Measurements from ENCODE around the gene KCNJ6. TPM values are rescaled to one million over a fixed set of nuclear protein-coding genes. Genes with fewer than 3 reads are reported as not detected.

Gene KCNJ6
- total RNA-seq, 1 donor from 2014 or later: 2.6 TPM

- Histone ChIP-seq H3K4me3 (ENCODE audit: insufficient read depth, low read depth, low read length) (no peak overlapping the region), H3K9ac (ENCODE audit: low read length) (no peak overlapping the region), H3K27me3 (ENCODE audit: insufficient read depth, low read length) (peaks cover 3% of the 10 kb centered on the region), H2AFZ (ENCODE audit: low read depth, low read length) (no peak overlapping the region), H3K4me1 (ENCODE audit: insufficient read depth, low read length) (no peaks in the 10 kb centered on the region), H4K20me1 (ENCODE audit: insufficient read depth, low read length) (no peaks in the 10 kb centered on the region), H3K27ac (ENCODE audit: low read depth, low read length) (no peak overlapping the region), H3K36me3 (ENCODE audit: insufficient read depth, low read length) (no peaks in the 10 kb centered on the region), H3K79me2 (ENCODE audit: insufficient read depth, low read length) (no peaks in the 10 kb centered on the region), H3K9me3 (ENCODE audit: insufficient read depth, low read depth, low read length) (no peaks in the 10 kb centered on the region), H3K4me2 (ENCODE audit: low read length) (no peak overlapping the region)
- FAIRE-seq (no peak), DNase-seq (ENCODE audit: low read depth) (no peak)
- Mint-ChIP-seq H3K36me3 (ENCODE audit: low read depth, unreplicated experiment) (no peaks in the 10 kb centered on the region), H3K27me3 (ENCODE audit: low read depth, unreplicated experiment) (peaks cover 4% of the 10 kb centered on the region), H3K9me3 (ENCODE audit: unreplicated experiment) (peaks cover 5% of the 10 kb centered on the region), H3K27ac (ENCODE audit: unreplicated experiment) (no peak overlapping the region), H3K4me1 (ENCODE audit: low read depth, unreplicated experiment) (no peaks in the 10 kb centered on the region), H3K4me3 (ENCODE audit: unreplicated experiment) (no peak overlapping the region)
- TF ChIP-seq CTCF (IDR thresholded peaks at IDR 0.05; ENCODE audit: insufficient read depth, low read depth, low read length) (no peak), EZH2 (IDR thresholded peaks at IDR 0.05; ENCODE audit: insufficient read depth, low read length) (no peak)
Observed at GRCh38 chr21:37615962-37616361, 300.3 kb downstream of the KCNJ6 start.

GRCh38 chr21:37614351-37614875 lies 301.8 kb downstream of the KCNJ6 start:
- H3K9me3 ChIP-seq (ENCODE audit: insufficient read depth, low read depth, low read length): no peaks in the 10 kb centered on the region

More at GRCh38 chr21:37614351-37614875, 301.8 kb downstream of the KCNJ6 start:
- no peak overlapping the region for H2AFZ ChIP-seq (ENCODE audit: low read depth, low read length)
- H3K27me3 Mint-ChIP-seq (ENCODE audit: low read depth, unreplicated experiment): peaks cover 4% of the 10 kb centered on the region
- H3K27ac ChIP-seq (ENCODE audit: low read depth, low read length): no peak overlapping the region
- H3K4me3 Mint-ChIP-seq (ENCODE audit: unreplicated experiment): no peak overlapping the region
- no peak for FAIRE-seq
- DNase-seq (ENCODE audit: low read depth): no peak
- no peaks in the 10 kb centered on the region for H3K4me1 Mint-ChIP-seq (ENCODE audit: low read depth, unreplicated experiment)
- H3K4me1 ChIP-seq (ENCODE audit: insufficient read depth, low read length): no peaks in the 10 kb centered on the region
- H3K9ac ChIP-seq (ENCODE audit: low read length): no peak overlapping the region
- TF ChIP-seq EZH2 (IDR thresholded peaks at IDR 0.05; ENCODE audit: insufficient read depth, low read length): no peak
- no peak for TF ChIP-seq CTCF (IDR thresholded peaks at IDR 0.05; ENCODE audit: insufficient read depth, low read depth, low read length)
- no peak overlapping the region for H3K4me3 ChIP-seq (ENCODE audit: insufficient read depth, low read depth, low read length)
- H3K27me3 ChIP-seq (ENCODE audit: insufficient read depth, low read length): no peaks in the 10 kb centered on the region
- H4K20me1 ChIP-seq (ENCODE audit: insufficient read depth, low read length): no peaks in the 10 kb centered on the region
- H3K36me3 ChIP-seq (ENCODE audit: insufficient read depth, low read length): no peaks in the 10 kb centered on the region
- H3K79me2 ChIP-seq (ENCODE audit: insufficient read depth, low read length): no peaks in the 10 kb centered on the region
- no peaks in the 10 kb centered on the region for H3K36me3 Mint-ChIP-seq (ENCODE audit: low read depth, unreplicated experiment)
- H3K9me3 Mint-ChIP-seq (ENCODE audit: unreplicated experiment): peaks cover 5% of the 10 kb centered on the region
- no peak overlapping the region for H3K4me2 ChIP-seq (ENCODE audit: low read length)
- H3K27ac Mint-ChIP-seq (ENCODE audit: unreplicated experiment): no peak overlapping the region

Measured in astrocyte (in vitro differentiated cells and primary cell).